HEK293 (cell line): ENCODE data around the gene ARMS2.

Source experiments
- CTCF ChIA-PET: fragments of 350-600 bp; formaldehyde crosslinking; extraction: SDS; loops from one replicate; lab custom pipeline; 2021; ENCODE audit warnings: antibody characterized with exemption; lab: Yijun Ruan, JAX
- POLR2A ChIA-PET: fragments of 300-600 bp; formaldehyde crosslinking; extraction: SDS; loops from one replicate; lab custom pipeline; 2020; ENCODE audit warnings: antibody characterized with exemption, inconsistent platforms; lab: Yijun Ruan, JAX
- H3K27ac ChIP-seq: fragments of 200-500 bp; sonication (Bioruptor generic); 2 replicates; pipeline ENCODE4 v1.5.1; 2014; ENCODE audit warnings: low read depth, low read length, control low read depth, inconsistent platforms; ENCODE audit errors: extremely low read depth
- H3K36me3 ChIP-seq, 2 experiments: fragments of 200-500 bp in 1 of 2; sonication (Bioruptor generic) in 1 of 2; 1 replicate in 1 of 2; 2 replicates in 1 of 2; pipeline ENCODE4 v1.5.1; 2014 to 2017; ENCODE audit warnings: inconsistent platforms in 2 of 2, low read length in 2 of 2; ENCODE audit not compliant: control insufficient read depth in 2 of 2, insufficient read depth in 1 of 2
- H3K4me1 ChIP-seq: fragments of 200-500 bp; sonication (Bioruptor generic); 2 replicates; pipeline ENCODE4 v1.5.1; 2014; ENCODE audit warnings: mild to moderate bottlenecking, low read length, inconsistent platforms; ENCODE audit not compliant: control insufficient read depth, insufficient read depth
- H3K4me3 ChIP-seq: 2 replicates; pipeline ENCODE4 v1.5.1; 2011; ENCODE audit warnings: low read depth, mild to moderate bottlenecking, control low read depth, low read length, moderate library complexity
- H3K9me3 ChIP-seq: fragments of 200-500 bp; sonication (Bioruptor generic); 2 replicates; pipeline ENCODE4 v1.5.1; 2014; ENCODE audit warnings: low read depth, low read length, inconsistent platforms; ENCODE audit not compliant: control insufficient read depth, insufficient read depth
- EGR2 ChIP-seq: fragments of 450-650 bp; formaldehyde crosslinking; IDR thresholded peaks from 2 replicates; pipeline ENCODE4 v1.5.1; 2016; ENCODE audit warnings: low read depth, missing biosample characterization, missing genetic modification characterization
- FEZF1 ChIP-seq: fragments of 450-650 bp; formaldehyde crosslinking; IDR thresholded peaks from 2 replicates; pipeline ENCODE4 v1.5.1; 2016; ENCODE audit warnings: missing biosample characterization, missing genetic modification characterization
- HOXA7 ChIP-seq: sonication (generic); formaldehyde crosslinking; IDR thresholded peaks from 2 replicates; pipeline ENCODE4 v1.8.1; 2022; ENCODE audit warnings: missing genetic modification reagents, borderline replicate concordance
- SETDB1 ChIP-seq: IDR thresholded peaks from one replicate; pipeline ENCODE4 v1.6.1; 2017; ENCODE audit warnings: mild to moderate bottlenecking, low read length, moderate library complexity, mixed read lengths; ENCODE audit not compliant: insufficient read length
- ZBTB20 ChIP-seq: fragments of 450-650 bp; formaldehyde crosslinking; IDR thresholded peaks from 2 replicates; pipeline ENCODE4 v1.5.1; 2016; ENCODE audit warnings: missing biosample characterization, missing genetic modification characterization
- ZFP41 ChIP-seq: fragments of 450-650 bp; formaldehyde crosslinking; IDR thresholded peaks from 2 replicates; pipeline ENCODE4 v1.5.1; 2016; ENCODE audit warnings: missing biosample characterization, missing genetic modification characterization, borderline replicate concordance
- ZNF10 ChIP-seq: fragments of 450-650 bp; formaldehyde crosslinking; IDR thresholded peaks from 2 replicates; pipeline ENCODE4 v1.5.1; 2017; ENCODE audit warnings: missing biosample characterization, missing genetic modification characterization
- ZNF133 ChIP-seq: fragments of 450-650 bp; formaldehyde crosslinking; IDR thresholded peaks from 2 replicates; pipeline ENCODE4 v1.5.1; 2016; ENCODE audit warnings: missing biosample characterization, missing genetic modification characterization
- ZNF138 ChIP-seq: fragments of 450-650 bp; formaldehyde crosslinking; IDR thresholded peaks from 2 replicates; pipeline ENCODE4 v1.5.1; 2016; ENCODE audit warnings: missing biosample characterization, missing genetic modification characterization, borderline replicate concordance
- ZNF221 ChIP-seq: fragments of 450-650 bp; formaldehyde crosslinking; IDR thresholded peaks from 2 replicates; pipeline ENCODE4 v1.5.1; 2017; ENCODE audit warnings: missing biosample characterization, missing genetic modification characterization, borderline replicate concordance
- ZNF239 ChIP-seq: fragments of 450-650 bp; formaldehyde crosslinking; IDR thresholded peaks from 2 replicates; pipeline ENCODE4 v1.5.1; 2016; ENCODE audit warnings: missing biosample characterization, missing genetic modification characterization
- ZNF335 ChIP-seq: fragments of 450-650 bp; formaldehyde crosslinking; conservative IDR thresholded peaks from 2 replicates; pipeline ENCODE4 v1.5.1; 2016; ENCODE audit warnings: missing biosample characterization, missing genetic modification characterization
- ZNF354C ChIP-seq: fragments of 450-650 bp; formaldehyde crosslinking; IDR thresholded peaks from 2 replicates; pipeline ENCODE4 v1.5.1; 2016; ENCODE audit warnings: missing biosample characterization, missing genetic modification characterization, low read depth, borderline replicate concordance
- ZNF366 ChIP-seq: fragments of 450-650 bp; formaldehyde crosslinking; conservative IDR thresholded peaks from 2 replicates; pipeline ENCODE4 v1.5.1; 2016; ENCODE audit warnings: missing biosample characterization, missing genetic modification characterization
- ZNF433 ChIP-seq: fragments of 450-650 bp; formaldehyde crosslinking; IDR thresholded peaks from 2 replicates; pipeline ENCODE4 v1.5.1; 2016; ENCODE audit warnings: missing biosample characterization, missing genetic modification characterization, low read depth
- ZNF544 ChIP-seq: fragments of 450-650 bp; formaldehyde crosslinking; IDR thresholded peaks from 2 replicates; pipeline ENCODE4 v1.5.0; 2017; ENCODE audit warnings: missing biosample characterization, missing genetic modification characterization
- ZNF670 ChIP-seq: fragments of 450-650 bp; formaldehyde crosslinking; IDR thresholded peaks from 2 replicates; pipeline ENCODE4 v1.5.1; 2016; ENCODE audit warnings: missing biosample characterization, missing genetic modification characterization, low read depth
- ZNF768 ChIP-seq: fragments of 450-650 bp; formaldehyde crosslinking; IDR thresholded peaks from 2 replicates; pipeline ENCODE4 v1.5.1; 2018; ENCODE audit warnings: missing biosample characterization, mild to moderate bottlenecking, missing genetic modification characterization
- ZSCAN30 ChIP-seq: fragments of 450-650 bp; IDR thresholded peaks from 2 replicates; pipeline ENCODE4 v1.5.1; 2018; ENCODE audit warnings: missing biosample characterization, mild to moderate bottlenecking, missing genetic modification characterization, moderate library complexity
- TF ChIP-seq, protein P1 (sequence below): fragments of 450-650 bp; formaldehyde crosslinking; IDR thresholded peaks from 2 replicates; pipeline ENCODE4 v1.5.1; 2016; ENCODE audit warnings: missing biosample characterization, missing genetic modification characterization
- TF ChIP-seq, protein P2 (sequence below): fragments of 450-650 bp; formaldehyde crosslinking; IDR thresholded peaks from 2 replicates; pipeline ENCODE4 v1.5.1; 2016; ENCODE audit warnings: missing biosample characterization, missing genetic modification characterization
- TF ChIP-seq, protein P3 (sequence below): fragments of 450-650 bp; formaldehyde crosslinking; IDR thresholded peaks from 2 replicates; pipeline ENCODE4 v1.5.1; 2017; ENCODE audit warnings: missing biosample characterization, missing genetic modification characterization
- TF ChIP-seq, protein P4 (sequence below): fragments of 450-650 bp; formaldehyde crosslinking; IDR thresholded peaks from 2 replicates; pipeline ENCODE4 v1.5.1; 2016; ENCODE audit warnings: missing biosample characterization, missing genetic modification characterization

Gene ARMS2

DNA sequence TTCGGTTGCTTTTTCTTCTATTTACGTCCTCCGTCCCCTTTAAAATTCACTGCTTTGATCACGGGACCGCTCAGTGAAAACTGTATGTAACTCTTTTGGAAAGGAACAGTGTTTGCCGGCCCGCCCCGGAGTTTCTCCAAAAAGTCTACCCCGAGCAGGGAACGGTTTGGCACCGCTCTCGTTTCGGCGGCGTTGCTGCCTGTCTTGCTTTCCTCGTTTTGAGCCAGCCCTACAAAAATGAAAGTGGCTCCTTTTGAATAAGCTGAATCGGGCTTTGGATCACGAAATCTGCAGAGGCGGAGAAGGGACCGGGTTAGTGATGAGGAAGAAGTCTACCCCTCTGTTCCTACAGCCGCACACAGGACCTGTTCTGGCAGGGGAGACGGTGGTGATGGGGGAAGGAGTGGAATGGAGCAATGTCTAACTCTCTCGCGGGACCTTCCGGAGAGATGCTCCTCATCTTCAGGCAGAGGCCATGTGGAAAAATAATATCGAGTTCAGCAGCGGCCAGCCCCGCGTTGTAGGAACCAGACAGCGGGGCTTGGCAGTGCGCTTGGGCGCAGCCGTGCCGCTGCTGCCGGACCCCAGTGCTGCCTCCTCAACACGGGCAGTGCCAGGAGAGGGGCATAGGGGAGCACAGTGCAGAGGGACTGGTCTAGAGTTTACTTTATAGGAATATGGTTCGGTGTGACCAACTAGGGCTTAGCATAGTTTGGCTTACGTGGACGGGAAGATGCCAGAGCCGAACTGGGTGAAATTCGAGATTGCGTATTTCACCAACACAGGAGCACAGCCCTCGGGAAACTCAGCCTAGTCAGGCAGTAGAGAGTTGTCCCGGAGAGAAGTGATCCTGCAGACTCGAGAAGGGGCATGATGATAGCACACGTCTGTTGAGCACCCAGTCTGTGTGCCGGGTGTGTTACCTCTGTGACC is 8.3 kb downstream of the ARMS2 start:
- no peak for TF ChIP-seq ZNF221 (tag by site-specific recombination)
- no peak for TF ChIP-seq ZNF335 (tag by site-specific recombination)
- TF ChIP-seq ZFP41 = no peak
- TF ChIP-seq EGR2 (tag by site-specific recombination) = no peak
- TF ChIP-seq, all 188 proteins: peak for 0
- Histone ChIP-seq H3K27ac (no peak overlapping the region; the same call in 1 of the 2 replicates), H3K9me3 (no peaks in the 10 kb centered on the region), H3K36me3 (no peaks in the 10 kb centered on the region), H3K4me1 (peaks cover 2% of the 10 kb centered on the region; the same call in 1 of the 2 replicates), H3K4me3 (peak overlapping the region; percentile 10)
- ChIA-PET POLR2A (no interaction called here), CTCF (no interaction called here)

DNA sequence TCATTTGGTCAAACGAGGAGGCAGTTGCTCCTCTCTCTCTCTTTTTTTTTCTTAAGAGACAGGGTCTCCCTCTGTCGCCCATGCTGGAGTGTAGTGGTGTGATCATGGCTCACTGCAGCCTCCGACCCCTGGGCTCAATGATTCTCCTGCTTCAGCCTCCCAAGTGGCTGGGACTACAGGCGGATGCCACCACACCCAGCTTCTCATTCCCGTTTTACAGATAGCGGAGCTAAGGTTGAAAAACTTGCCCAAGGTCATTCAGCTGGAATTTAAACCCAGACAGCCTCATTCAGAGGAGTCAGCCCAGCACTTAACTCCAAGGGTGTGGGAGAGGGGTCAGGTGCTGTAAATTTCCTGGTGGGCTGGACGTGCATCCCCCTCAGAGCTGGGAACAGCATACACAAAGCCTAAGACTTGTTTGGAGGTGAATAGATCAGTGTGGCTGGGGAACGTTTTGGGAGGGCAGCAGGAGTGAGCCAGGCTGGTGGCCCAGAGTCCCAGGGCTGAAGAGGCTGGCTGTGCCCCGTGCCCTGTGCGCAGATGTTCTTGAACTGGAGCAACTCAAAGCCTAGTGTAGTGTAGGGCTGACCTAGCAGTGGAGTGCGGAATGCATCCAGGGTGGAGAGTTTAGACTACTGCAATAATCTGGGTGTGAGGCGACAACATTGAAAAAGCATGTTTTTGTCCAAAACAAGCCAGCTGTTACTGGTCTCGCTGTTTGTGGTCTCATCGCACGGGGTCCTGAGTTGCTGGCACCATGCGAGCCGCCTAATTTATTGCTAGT is 9.2 kb downstream of the ARMS2 start:
- peaks cover 2% of the 10 kb centered on the region; the same call in 1 of the 2 replicates for H3K4me1 ChIP-seq
- no peaks in the 10 kb centered on the region for H3K9me3 ChIP-seq
- ChIA-PET CTCF (interaction anchor here (0.7 kb wide), 1 partner anchor 12 kb away, joined by 3 read pairs; no protein-coding TSS in a partner anchor), POLR2A (no interaction called here)
- H3K36me3 ChIP-seq = no peaks in the 10 kb centered on the region
- no peak overlapping the region for H3K27ac ChIP-seq
- TF ChIP-seq FEZF1 (tag by site-specific recombination) (no peak), ZNF433 (tag by site-specific recombination) (no peak), HOXA7 (CRISPR knock-in tag) (no peak), ZNF239 (tag by site-specific recombination) (no peak), EGR2 (tag by site-specific recombination) (no peak), ZNF133 (tag by site-specific recombination) (no peak), ZNF138 (tag by site-specific recombination) (no peak), ZNF670 (tag by site-specific recombination) (no peak), ZNF10 (tag by site-specific recombination) (no peak)
- TF ChIP-seq, protein P1, sequence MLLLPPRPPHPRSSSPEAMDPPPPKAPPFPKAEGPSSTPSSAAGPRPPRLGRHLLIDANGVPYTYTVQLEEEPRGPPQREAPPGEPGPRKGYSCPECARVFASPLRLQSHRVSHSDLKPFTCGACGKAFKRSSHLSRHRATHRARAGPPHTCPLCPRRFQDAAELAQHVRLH (tag by site-specific recombination) = no peak
- TF ChIP-seq, protein P2, sequence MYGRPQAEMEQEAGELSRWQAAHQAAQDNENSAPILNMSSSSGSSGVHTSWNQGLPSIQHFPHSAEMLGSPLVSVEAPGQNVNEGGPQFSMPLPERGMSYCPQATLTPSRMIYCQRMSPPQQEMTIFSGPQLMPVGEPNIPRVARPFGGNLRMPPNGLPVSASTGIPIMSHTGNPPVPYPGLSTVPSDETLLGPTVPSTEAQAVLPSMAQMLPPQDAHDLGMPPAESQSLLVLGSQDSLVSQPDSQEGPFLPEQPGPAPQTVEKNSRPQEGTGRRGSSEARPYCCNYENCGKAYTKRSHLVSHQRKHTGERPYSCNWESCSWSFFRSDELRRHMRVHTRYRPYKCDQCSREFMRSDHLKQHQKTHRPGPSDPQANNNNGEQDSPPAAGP (tag by site-specific recombination) = no peak
- H3K4me3 ChIP-seq = no peak overlapping the region

DNA sequence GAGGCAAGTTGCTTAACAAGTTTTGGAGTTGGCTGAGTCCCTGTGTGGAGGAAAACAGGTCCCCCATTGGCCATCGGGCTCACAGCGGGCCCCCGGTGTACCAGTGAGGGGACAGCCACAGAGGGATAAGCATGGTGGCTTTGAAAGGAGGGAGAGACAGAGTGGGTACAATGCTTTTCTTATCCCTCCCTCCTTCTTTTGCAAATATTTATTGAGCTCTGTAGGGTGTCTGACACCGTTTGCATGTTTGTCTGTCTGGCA is 9.7 kb downstream of the ARMS2 start:
- POLR2A ChIA-PET = no interaction called here
- CTCF ChIA-PET = interaction anchor here (0.7 kb wide), 1 partner anchor 13 kb away, joined by 3 read pairs; no protein-coding TSS in a partner anchor
- TF ChIP-seq SETDB1 (no peak), ZNF670 (tag by site-specific recombination) (no peak), ZNF366 (no peak), ZNF354C (tag by site-specific recombination) (no peak), ZNF544 (tag by site-specific recombination) (no peak), ZBTB20 (no peak), ZNF768 (tag by site-specific recombination) (no peak), ZSCAN30 (tag by site-specific recombination) (no peak)
- TF ChIP-seq, protein P3, sequence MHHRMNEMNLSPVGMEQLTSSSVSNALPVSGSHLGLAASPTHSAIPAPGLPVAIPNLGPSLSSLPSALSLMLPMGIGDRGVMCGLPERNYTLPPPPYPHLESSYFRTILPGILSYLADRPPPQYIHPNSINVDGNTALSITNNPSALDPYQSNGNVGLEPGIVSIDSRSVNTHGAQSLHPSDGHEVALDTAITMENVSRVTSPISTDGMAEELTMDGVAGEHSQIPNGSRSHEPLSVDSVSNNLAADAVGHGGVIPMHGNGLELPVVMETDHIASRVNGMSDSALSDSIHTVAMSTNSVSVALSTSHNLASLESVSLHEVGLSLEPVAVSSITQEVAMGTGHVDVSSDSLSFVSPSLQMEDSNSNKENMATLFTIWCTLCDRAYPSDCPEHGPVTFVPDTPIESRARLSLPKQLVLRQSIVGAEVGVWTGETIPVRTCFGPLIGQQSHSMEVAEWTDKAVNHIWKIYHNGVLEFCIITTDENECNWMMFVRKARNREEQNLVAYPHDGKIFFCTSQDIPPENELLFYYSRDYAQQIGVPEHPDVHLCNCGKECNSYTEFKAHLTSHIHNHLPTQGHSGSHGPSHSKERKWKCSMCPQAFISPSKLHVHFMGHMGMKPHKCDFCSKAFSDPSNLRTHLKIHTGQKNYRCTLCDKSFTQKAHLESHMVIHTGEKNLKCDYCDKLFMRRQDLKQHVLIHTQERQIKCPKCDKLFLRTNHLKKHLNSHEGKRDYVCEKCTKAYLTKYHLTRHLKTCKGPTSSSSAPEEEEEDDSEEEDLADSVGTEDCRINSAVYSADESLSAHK (tag by site-specific recombination) = no peak
- TF ChIP-seq, protein P2 (tag by site-specific recombination) = no peak
- TF ChIP-seq, protein P4, sequence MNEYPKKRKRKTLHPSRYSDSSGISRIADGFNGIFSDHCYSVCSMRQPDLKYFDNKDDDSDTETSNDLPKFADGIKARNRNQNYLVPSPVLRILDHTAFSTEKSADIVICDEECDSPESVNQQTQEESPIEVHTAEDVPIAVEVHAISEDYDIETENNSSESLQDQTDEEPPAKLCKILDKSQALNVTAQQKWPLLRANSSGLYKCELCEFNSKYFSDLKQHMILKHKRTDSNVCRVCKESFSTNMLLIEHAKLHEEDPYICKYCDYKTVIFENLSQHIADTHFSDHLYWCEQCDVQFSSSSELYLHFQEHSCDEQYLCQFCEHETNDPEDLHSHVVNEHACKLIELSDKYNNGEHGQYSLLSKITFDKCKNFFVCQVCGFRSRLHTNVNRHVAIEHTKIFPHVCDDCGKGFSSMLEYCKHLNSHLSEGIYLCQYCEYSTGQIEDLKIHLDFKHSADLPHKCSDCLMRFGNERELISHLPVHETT = no peak

More for the DNA sequence above, 9.7 kb downstream of the ARMS2 start:
- no peak overlapping the region for H3K4me3 ChIP-seq
- H3K4me1 ChIP-seq = peaks cover 4% of the 10 kb centered on the region; the same call in 1 of the 2 replicates
- no peaks in the 10 kb centered on the region for H3K36me3 ChIP-seq
- no peak overlapping the region for H3K27ac ChIP-seq
- no peaks in the 10 kb centered on the region for H3K9me3 ChIP-seq
